Smooth muscle cell (in vitro differentiated cells): ENCODE data around the gene PALM3. TPM values are rescaled to one million over a fixed set of nuclear protein-coding genes. Genes with fewer than 3 reads are reported as not detected.
"Not testable (repeated sequence)": the region's sequence is repeated elsewhere in the genome, so short reads cannot be mapped to it uniquely, and the experiment has no call there.

Source experiments
- DNase-seq: peaks from one replicate; lab custom pipeline; 2025; ENCODE audit not compliant: unreplicated experiment; lab: John Stamatoyannopoulos, UW
- H2AFZ ChIP-seq: fragments of 200-600 bp; sonication (generic); 2 replicates; pipeline ENCODE4 v1.6.0; 2016; ENCODE audit warnings: antibody characterized with exemption, low read depth, mild to moderate bottlenecking
- H3F3A ChIP-seq: fragments of 200-600 bp; sonication (generic); 2 replicates; pipeline ENCODE4 v1.6.0; 2017; ENCODE audit warnings: antibody characterized with exemption, low read depth
- H3K27ac ChIP-seq: fragments of 200-600 bp; sonication (generic); 2 replicates; pipeline ENCODE4 v1.5.1; 2016; ENCODE audit warnings: low read depth, mild to moderate bottlenecking
- H3K27me3 ChIP-seq: fragments of 200-600 bp; sonication (generic); 2 replicates; pipeline ENCODE4 v1.6.1; 2016; ENCODE audit warnings: low read depth, mild to moderate bottlenecking
- H3K36me3 ChIP-seq: fragments of 200-600 bp; sonication (generic); 2 replicates; pipeline ENCODE4 v1.5.1; 2016; ENCODE audit warnings: low read depth
- H3K4me1 ChIP-seq: fragments of 200-600 bp; sonication (generic); 2 replicates; pipeline ENCODE4 v1.5.1; 2016; ENCODE audit warnings: low read depth
- H3K4me2 ChIP-seq: fragments of 200-600 bp; sonication (generic); 2 replicates; pipeline ENCODE4 v1.6.0; 2016; ENCODE audit warnings: mild to moderate bottlenecking
- H3K4me3 ChIP-seq: fragments of 200-600 bp; sonication (generic); 2 replicates; pipeline ENCODE4 v1.5.1; 2016; ENCODE audit warnings: mild to moderate bottlenecking
- H3K79me2 ChIP-seq: fragments of 200-600 bp; sonication (generic); 2 replicates; pipeline ENCODE4 v1.6.0; 2016; ENCODE audit warnings: low read depth, mild to moderate bottlenecking
- H3K9ac ChIP-seq: fragments of 200-600 bp; sonication (generic); 2 replicates; pipeline ENCODE4 v1.6.0; 2016; ENCODE audit warnings: low read depth
- H3K9me3 ChIP-seq: fragments of 200-600 bp; sonication (generic); replicated peaks from 2 replicates; pipeline ENCODE4 v1.5.1; 2016; ENCODE audit warnings: low read depth
- H4K20me1 ChIP-seq: fragments of 200-600 bp; sonication (generic); 2 replicates; pipeline ENCODE4 v1.6.0; 2016; ENCODE audit warnings: low read depth
- CTCF ChIP-seq: fragments of 200-600 bp; sonication (generic); IDR thresholded peaks from 2 replicates; pipeline ENCODE4 v1.5.1; 2017; ENCODE audit warnings: borderline replicate concordance, mild to moderate bottlenecking, antibody characterized with exemption; ENCODE audit not compliant: insufficient read depth, poor library complexity, severe bottlenecking
- WGBS: methylation state at CpG from one replicate; pipeline ENCODE4 v1.1.7; 2016; ENCODE audit warnings: low lambda C conversion rate; 5-methylcytosine and 5-hydroxymethylcytosine counted together
- polyA plus RNA-seq: library from polyadenylated mRNA; unstranded; fragments of >200 nt; fragmentation: Nextera tagmentation; extraction: Ambion mirVana; gene quantifications from 2 replicates; pipeline ENCODE4 v1.2.1, GENCODE V29; 2016
- total RNA-seq: library from RNA; depleted of rRNA; stranded (reverse); fragments of >200 nt; gene quantifications from 2 replicates; pipeline ENCODE4 v1.2.3, GENCODE V29; 2014

Gene PALM3
- total and polyA plus RNA-seq, 2 experiments from 2014 or later, result 0.55 TPM; not detected in 1

GRCh38 chr19:14053500-14053899 is 8.4 kb downstream of the PALM3 start:
- DNase-seq, result no peak
- no peaks in the 10 kb centered on the region for H4K20me1 ChIP-seq
- H3K4me2 ChIP-seq, result no peak overlapping the region
- no peaks in the 10 kb centered on the region for H3K36me3 ChIP-seq
- no peaks in the 10 kb centered on the region for H3K79me2 ChIP-seq
- no peak overlapping the region for H3K9ac ChIP-seq
- H2AFZ ChIP-seq, result no peak overlapping the region
- no peak overlapping the region for H3K27ac ChIP-seq
- no peaks in the 10 kb centered on the region for H3K4me1 ChIP-seq
- no peak overlapping the region for H3K4me3 ChIP-seq
- no peaks in the 10 kb centered on the region for H3K9me3 ChIP-seq
- WGBS, result 100% methylated on average over 11 of the region's 11 CpGs
- H3F3A ChIP-seq, result no peaks in the 10 kb centered on the region
- TF ChIP-seq CTCF, result no peak
- H3K27me3 ChIP-seq, result peaks cover 3% of the 10 kb centered on the region

DNA sequence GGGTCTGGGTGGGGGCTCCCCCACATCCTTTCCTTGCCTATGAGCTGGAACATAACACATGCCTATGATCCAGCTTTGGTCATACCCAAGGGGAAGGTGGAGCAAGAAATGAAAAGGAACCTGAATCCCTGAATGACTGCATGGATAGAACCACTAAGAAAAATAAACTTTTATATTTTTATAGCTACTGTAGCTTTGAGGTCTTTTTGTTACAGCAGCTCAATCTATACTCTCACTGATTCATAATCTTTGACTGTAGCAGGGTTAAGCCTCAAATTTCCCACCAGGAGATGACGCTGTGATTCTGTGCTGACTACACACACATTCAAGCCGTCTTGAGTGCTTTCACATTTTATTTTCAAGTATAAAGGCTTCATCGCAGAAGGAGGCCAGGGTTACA is 8.8 kb downstream of the PALM3 start:
- Histone ChIP-seq H3K4me2 (no peak overlapping the region), H3K36me3 (no peaks in the 10 kb centered on the region), H3K9me3 (no peaks in the 10 kb centered on the region), H3F3A (no peaks in the 10 kb centered on the region), H3K79me2 (no peaks in the 10 kb centered on the region), H3K4me1 (no peaks in the 10 kb centered on the region), H3K27me3 (no peaks in the 10 kb centered on the region), H4K20me1 (no peaks in the 10 kb centered on the region), H2AFZ (no peak overlapping the region), H3K4me3 (no peak overlapping the region), H3K27ac (no peak overlapping the region), H3K9ac (no peak overlapping the region)
- 88% methylated on average over 3 of the region's 3 CpGs for WGBS
- TF ChIP-seq CTCF, result no peak
- DNase-seq, result no peak

- Histone ChIP-seq H3K36me3 (no peaks in the 10 kb centered on the region), H4K20me1 (no peaks in the 10 kb centered on the region), H2AFZ (no peak overlapping the region), H3K79me2 (no peaks in the 10 kb centered on the region), H3F3A (no peaks in the 10 kb centered on the region), H3K4me2 (no peak overlapping the region), H3K27me3 (no peaks in the 10 kb centered on the region), H3K4me3 (no peak overlapping the region), H3K9ac (no peak overlapping the region), H3K9me3 (no peaks in the 10 kb centered on the region), H3K4me1 (no peaks in the 10 kb centered on the region), H3K27ac (no peak overlapping the region)
- TF ChIP-seq CTCF, result no peak
- WGBS, result 97% methylated on average over 6 of the region's 6 CpGs
- no peak for DNase-seq
These were observed 9.4 kb downstream of the PALM3 start for GRCh38 chr19:14052470-14052869.

DNA sequence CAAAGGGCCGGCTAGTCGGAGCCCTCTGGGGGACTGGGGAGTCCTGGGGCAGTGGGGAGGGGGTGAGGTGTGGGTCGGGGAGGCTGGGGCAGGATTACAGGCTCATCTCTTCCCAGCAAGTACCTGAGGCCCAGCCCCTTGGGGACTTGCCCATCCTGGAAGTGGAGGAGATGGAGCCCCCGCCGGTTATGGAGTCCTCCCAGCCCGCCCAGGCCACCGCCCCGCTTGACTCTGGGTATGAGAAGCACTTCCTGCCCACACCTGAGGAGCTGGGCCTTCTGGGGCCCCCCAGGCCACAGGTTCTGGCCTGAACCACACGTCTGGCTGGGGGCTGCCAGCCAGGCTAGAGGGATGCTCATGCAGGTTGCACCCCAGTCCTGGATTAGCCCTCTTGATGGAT is 9.9 kb downstream of the PALM3 start:
- H3K4me3 ChIP-seq, result no peak overlapping the region
- 91% methylated on average over 6 of the region's 9 CpGs for WGBS

DNA sequence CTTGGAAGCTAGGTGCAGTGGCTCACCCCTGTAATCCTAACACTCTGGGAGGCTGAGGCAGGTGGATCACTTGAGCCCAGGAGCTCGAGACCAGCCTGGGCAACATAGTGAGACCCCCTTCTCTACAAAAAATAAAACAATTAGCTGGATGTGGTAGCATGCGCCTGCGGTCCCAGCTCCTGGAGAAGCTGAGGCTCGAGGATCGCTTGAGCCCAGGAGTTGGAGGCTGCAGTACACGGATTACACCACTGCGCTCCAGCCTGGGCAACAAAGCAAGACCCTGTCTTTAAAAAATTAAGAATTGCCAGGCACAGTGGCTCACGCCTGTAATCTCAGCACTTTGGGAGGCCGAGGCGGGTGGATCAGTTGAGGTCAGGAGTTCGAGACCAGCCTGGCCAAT is 10.9 kb downstream of the PALM3 start:
- not testable (repeated sequence) for H3K4me2 ChIP-seq, H3K4me1 ChIP-seq, H3K4me3 ChIP-seq, H3K9me3 ChIP-seq, H4K20me1 ChIP-seq, H2AFZ ChIP-seq, H3K79me2 ChIP-seq, H3K9ac ChIP-seq, H3K27ac ChIP-seq, H3K27me3 ChIP-seq, H3K36me3 ChIP-seq, H3F3A ChIP-seq, DNase-seq
- 96% methylated on average over 11 of the region's 11 CpGs for WGBS

More for the DNA sequence above, 9.9 kb downstream of the PALM3 start:
- TF ChIP-seq CTCF, result no peak
- Histone ChIP-seq H2AFZ (no peak overlapping the region), H3F3A (no peaks in the 10 kb centered on the region), H3K27me3 (no peaks in the 10 kb centered on the region), H3K79me2 (no peaks in the 10 kb centered on the region), H3K9me3 (no peaks in the 10 kb centered on the region), H3K27ac (no peak overlapping the region), H3K9ac (no peak overlapping the region), H3K4me2 (no peak overlapping the region), H3K4me1 (no peaks in the 10 kb centered on the region), H3K36me3 (no peaks in the 10 kb centered on the region), H4K20me1 (no peaks in the 10 kb centered on the region)
- DNase-seq, result no peak
